SK-N-SH (cell line): ENCODE data around the gene CABP4. TPM values are rescaled to one million over a fixed set of nuclear protein-coding genes. Genes with fewer than 3 reads are reported as not detected.
A peak's percentile ranks its signal among the peaks of the same experiment; 100 is the strongest.

Experiments
- CTCF ChIA-PET: fragments of 300-600, 350-600 bp; formaldehyde crosslinking; extraction: SDS; loops from one replicate; lab custom pipeline; 2021; lab: Yijun Ruan, JAX
- POLR2A ChIA-PET: fragments of 350-600 bp; sonication (Branson Sonifier 250); formaldehyde crosslinking; extraction: SDS; loops from one replicate; lab custom pipeline; 2020; ENCODE audit warnings: antibody characterized with exemption, inconsistent platforms; lab: Yijun Ruan, JAX
- DNase-seq: peaks from one replicate; pipeline ENCODE4 v3.0.0; 2012
- H2AFZ ChIP-seq: fragments of 200-600 bp; sonication (generic); 2 replicates; pipeline ENCODE4 v1.8.1; 2016; ENCODE audit warnings: antibody characterized with exemption, mild to moderate bottlenecking, low read depth
- H3F3A ChIP-seq: fragments of 200-600 bp; sonication (generic); replicated peaks from 2 replicates; pipeline ENCODE3; 2016; ENCODE audit warnings: antibody characterized with exemption, mild to moderate bottlenecking; ENCODE audit not compliant: insufficient read depth
- H3K27ac ChIP-seq, 2 experiments: fragments of 200-500 bp in 1 of 2; fragments of 200-600 bp in 1 of 2; sonication (Bioruptor generic) in 1 of 2; sonication (generic), shearing (Covaris generic) in 1 of 2; 2 replicates each; pipeline versions ENCODE4 v1.5.1 to v1.6.1; 2014 to 2016; ENCODE audit warnings: low read depth in 2 of 2, inconsistent platforms in 1 of 2, low read length in 1 of 2, mild to moderate bottlenecking in 1 of 2, mixed read lengths in 1 of 2
- H3K27me3 ChIP-seq: fragments of 200-600 bp; sonication (generic), shearing (Covaris generic); 2 replicates; pipeline ENCODE4 v1.6.1; 2016; ENCODE audit warnings: mixed run types; ENCODE audit not compliant: insufficient read depth
- H3K36me3 ChIP-seq, 2 experiments: fragments of 200-500 bp in 1 of 2; fragments of 200-600 bp in 1 of 2; sonication (Bioruptor generic) in 1 of 2; sonication (generic) in 1 of 2; replicated peaks in 1 of 2; 2 replicates each; pipeline versions ENCODE3 to v1.5.1; 2014 to 2016; ENCODE audit warnings: low read length in 1 of 2, mild to moderate bottlenecking in 1 of 2; ENCODE audit not compliant: insufficient read depth in 2 of 2, control insufficient read depth in 1 of 2
- H3K4me1 ChIP-seq, 2 experiments: fragments of 200-500 bp in 1 of 2; fragments of 200-600 bp in 1 of 2; sonication (Bioruptor generic) in 1 of 2; sonication (generic), shearing (Covaris generic) in 1 of 2; 2 replicates each; pipeline versions ENCODE4 v1.5.1 to v1.6.1; 2014 to 2016; ENCODE audit warnings: low read depth in 1 of 2, low read length in 1 of 2, mixed run types in 1 of 2; ENCODE audit not compliant: insufficient read depth in 2 of 2, control insufficient read depth in 1 of 2
- H3K4me2 ChIP-seq: fragments of 200-600 bp; sonication (generic), shearing (Covaris generic); 2 replicates; pipeline ENCODE4 v1.6.1; 2017; ENCODE audit warnings: mixed run types
- H3K4me3 ChIP-seq, 2 experiments: fragments of 200-500 bp in 1 of 2; fragments of 200-600 bp in 1 of 2; sonication (Bioruptor generic) in 1 of 2; sonication (generic), shearing (Covaris generic) in 1 of 2; 2 replicates each; pipeline versions ENCODE4 v1.5.1 to v1.8.1; 2014 to 2016; ENCODE audit warnings: low read depth in 2 of 2, inconsistent platforms in 1 of 2, low read length in 1 of 2, mild to moderate bottlenecking in 1 of 2, mixed read lengths in 1 of 2, moderate library complexity in 1 of 2
- H3K79me2 ChIP-seq: fragments of 200-600 bp; sonication (generic); 2 replicates; pipeline ENCODE4 v1.8.1; 2017; ENCODE audit warnings: mild to moderate bottlenecking; ENCODE audit not compliant: insufficient read depth
- H3K9ac ChIP-seq: fragments of 200-600 bp; sonication (generic); 2 replicates; pipeline ENCODE4 v1.6.1; 2017; ENCODE audit warnings: mixed run types
- H3K9me2 ChIP-seq: fragments of 200-600 bp; sonication (generic); 2 replicates; pipeline ENCODE4 v1.6.1; 2017; ENCODE audit warnings: mixed run types
- H3K9me3 ChIP-seq: fragments of 200-600 bp; sonication (generic); 2 replicates; pipeline ENCODE4 v1.6.1; 2017; ENCODE audit warnings: mixed run types, mild to moderate bottlenecking, moderate library complexity
- H4K20me1 ChIP-seq: fragments of 200-600 bp; sonication (generic); 2 replicates; pipeline ENCODE4 v1.6.1; 2017; ENCODE audit warnings: mild to moderate bottlenecking, mixed run types; ENCODE audit not compliant: insufficient read depth
- CTCF ChIP-seq: fragments of 200-600 bp; sonication (generic); IDR thresholded peaks from 2 replicates; pipeline ENCODE4 v1.6.1; 2017; ENCODE audit warnings: antibody characterized with exemption, mild to moderate bottlenecking, moderate library complexity
- FOSL2 ChIP-seq: IDR thresholded peaks from 2 replicates; pipeline ENCODE4 v1.4.0; 2012; ENCODE audit warnings: low read depth, mild to moderate bottlenecking, moderate library complexity, borderline replicate concordance
- FOXJ3 ChIP-seq: sonication (generic); formaldehyde crosslinking; IDR thresholded peaks from 2 replicates; pipeline ENCODE4 v1.5.1; 2020; ENCODE audit warnings: mild to moderate bottlenecking, missing genetic modification reagents
- FOXM1 ChIP-seq: IDR thresholded peaks from 2 replicates; pipeline ENCODE4 v1.4.0; 2012; ENCODE audit warnings: low read depth, mild to moderate bottlenecking
- GABPA ChIP-seq: IDR thresholded peaks from 2 replicates; pipeline ENCODE4 v1.4.0; 2012; ENCODE audit warnings: low read depth, mild to moderate bottlenecking
- GATA2 ChIP-seq: sonication (generic); formaldehyde crosslinking; IDR thresholded peaks from 2 replicates; pipeline ENCODE4 v1.5.0; 2020; ENCODE audit warnings: mild to moderate bottlenecking, missing genetic modification reagents
- JUND ChIP-seq: IDR thresholded peaks from 2 replicates; pipeline ENCODE4 v1.4.0; 2012
- MEF2A ChIP-seq: IDR thresholded peaks from 2 replicates; pipeline ENCODE4 v1.4.0; 2012; ENCODE audit warnings: low read depth, borderline replicate concordance
- MXI1 ChIP-seq: IDR thresholded peaks from 2 replicates; pipeline ENCODE4 v1.6.1; 2012; ENCODE audit warnings: mild to moderate bottlenecking, low read depth, low read length, improper control_type of control experiment
- NFIC ChIP-seq: IDR thresholded peaks from 2 replicates; pipeline ENCODE4 v1.4.0; 2012; ENCODE audit warnings: borderline replicate concordance
- PBX3 ChIP-seq: IDR thresholded peaks from 2 replicates; pipeline ENCODE4; 2012
- RAD21 ChIP-seq: IDR thresholded peaks from 2 replicates; pipeline ENCODE4 v1.6.1; 2012; ENCODE audit warnings: mild to moderate bottlenecking, low read length
- RFX5 ChIP-seq: IDR thresholded peaks from 2 replicates; pipeline ENCODE4 v1.6.1; 2012; ENCODE audit warnings: mild to moderate bottlenecking, improper control_type of control experiment, low read length
- RXRA ChIP-seq: IDR thresholded peaks from 2 replicates; pipeline ENCODE4 v1.4.0; 2012; ENCODE audit warnings: low read depth, mild to moderate bottlenecking, borderline replicate concordance
- SMC3 ChIP-seq: IDR thresholded peaks from 2 replicates; pipeline ENCODE4 v1.6.1; 2012; ENCODE audit warnings: low read depth, low read length, improper control_type of control experiment
- TAF1 ChIP-seq: IDR thresholded peaks from 2 replicates; pipeline ENCODE4 v1.6.1; 2012; ENCODE audit warnings: low read depth, mild to moderate bottlenecking, low read length, moderate library complexity, borderline replicate concordance
- TCF12 ChIP-seq: IDR thresholded peaks from 2 replicates; pipeline ENCODE4 v1.4.0; 2012
- USF1 ChIP-seq: IDR thresholded peaks from 2 replicates; pipeline ENCODE4 v1.4.0; 2012; ENCODE audit warnings: low read depth, borderline replicate concordance
- USF2 ChIP-seq: fragments of 150-350 bp; IDR thresholded peaks from 2 replicates; pipeline ENCODE4 v1.6.1; 2017; ENCODE audit warnings: antibody characterized with exemption, low read length, low read depth, borderline replicate concordance
- whole genome bisulfite sequencing: methylation state at CpG from one replicate; pipeline ENCODE4 v1.1.6; 2017; ENCODE audit warnings: low lambda C conversion rate; 5-methylcytosine and 5-hydroxymethylcytosine counted together
- polyA plus RNA-seq, 3 experiments: library from polyadenylated mRNA; depleted of rRNA; stranded (reverse); fragments of >200 nt; gene quantifications; 2 replicates each; pipeline ENCODE4 v1.2.3, GENCODE V29; 2012

CABP4 gene
- polyA plus RNA-seq, 1 of the 3 experiments (the other 2 are of a cell fraction) = not detected

GRCh38 chr11:67442504-67443404, 12.4 kb upstream of the CABP4 start:
- no peaks in the 10 kb centered on the region for H3K9me3 ChIP-seq
- peak overlapping the region; percentile 80 to 83 for H3K4me3 ChIP-seq
- 18% methylated on average over 17 of the region's 45 CpGs for WGBS
- H3K9ac ChIP-seq = peak overlapping the region; percentile 80
- DNase-seq = no peak
- no peaks in the 10 kb centered on the region for H3K27me3 ChIP-seq
- ChIA-PET POLR2A (no interaction called here), CTCF (no interaction called here)
- H3K4me2 ChIP-seq = peak overlapping the region; percentile 95
- peaks cover 12% of the 10 kb centered on the region; the same call in 1 of the 2 replicates for H3K79me2 ChIP-seq
- H2AFZ ChIP-seq = no peak overlapping the region
- no peak for TF ChIP-seq RAD21
- no peak for TF ChIP-seq GABPA
- no peak for TF ChIP-seq TAF1
- TF ChIP-seq FOXJ3 = no peak
- no peak for TF ChIP-seq RFX5
- TF ChIP-seq USF2 = no peak
- TF ChIP-seq MXI1 = no peak
- no peak for TF ChIP-seq NFIC
- no peak for TF ChIP-seq RXRA
- no peak for TF ChIP-seq PBX3
- TF ChIP-seq GATA2 (CRISPR knock-in tag) = no peak
- no peak for TF ChIP-seq JUND
- no peak for TF ChIP-seq MEF2A
- no peak for TF ChIP-seq FOXM1
- no peak for TF ChIP-seq SMC3
- no peak for TF ChIP-seq USF1
- no peak for TF ChIP-seq CTCF
- TF ChIP-seq TCF12 = no peak
- TF ChIP-seq FOSL2 = no peak
- peak overlapping the region; percentile 44 to 51 for H3K27ac ChIP-seq
- H3F3A ChIP-seq = no peaks in the 10 kb centered on the region
- H3K36me3 ChIP-seq = peaks cover 0 to 25% of the 10 kb centered on the region in 2 experiments
- no peaks in the 10 kb centered on the region for H3K9me2 ChIP-seq
- no peaks in the 10 kb centered on the region for H4K20me1 ChIP-seq
- peaks cover 4 to 11% of the 10 kb centered on the region in 2 experiments; a peak in 3 of 4 replicates for H3K4me1 ChIP-seq
